BE2C (cell line): ENCODE measurements around the gene ITGA1.

Experiments
- DNase-seq: peaks from one replicate; pipeline ENCODE4 v3.0.0-alpha.2; 2020
- H3K27me3 ChIP-seq: fragments of 250-450 bp; sonication (Bioruptor Pico); 2 replicates; pipeline ENCODE4 v1.5.1; 2020; ENCODE audit warnings: mild to moderate bottlenecking
- H3K36me3 ChIP-seq: fragments of 250-450 bp; sonication (Bioruptor Pico); 2 replicates; pipeline ENCODE4 v1.5.1; 2020; ENCODE audit warnings: mild to moderate bottlenecking
- H3K4me1 ChIP-seq: fragments of 250-450 bp; sonication (Bioruptor Pico); 2 replicates; pipeline ENCODE4 v1.5.1; 2020
- H3K4me3 ChIP-seq: 2 replicates; pipeline ENCODE4 v1.5.1; 2011; ENCODE audit warnings: low read depth, low read length
- H3K9me3 ChIP-seq: fragments of 250-450 bp; sonication (Bioruptor Pico); 2 replicates; pipeline ENCODE4 v1.5.1; 2020
- TF ChIP-seq, protein P1 (sequence below): IDR thresholded peaks from 2 replicates; pipeline ENCODE4 v1.5.1; 2012; ENCODE audit warnings: mild to moderate bottlenecking, low read depth, low read length

Gene ITGA1

DNA sequence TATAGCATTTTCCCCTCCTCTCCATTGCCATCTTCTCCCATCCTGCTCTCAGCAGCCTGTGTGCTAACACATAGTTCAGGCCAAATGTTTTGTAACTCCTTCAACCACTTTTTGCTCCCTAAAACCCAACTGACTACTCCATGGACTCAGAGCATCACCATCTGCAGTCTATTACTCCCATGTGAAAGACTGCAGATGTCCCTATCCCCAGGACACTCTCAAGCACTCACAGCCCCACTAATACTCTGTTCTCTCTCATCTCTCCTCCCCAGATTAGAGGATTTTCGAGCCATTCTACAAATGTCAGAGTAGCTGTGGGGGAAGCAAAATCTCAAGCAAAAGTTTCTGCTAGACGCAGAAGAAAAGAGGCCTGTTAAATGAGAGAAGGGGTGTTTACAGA is 99.3 kb downstream of the ITGA1 start:
- Histone ChIP-seq H3K36me3 (peaks cover 9% of the 10 kb centered on the region; the same call in 1 of the 2 replicates), H3K27me3 (no peaks in the 10 kb centered on the region), H3K4me3 (no peak overlapping the region), H3K9me3 (no peaks in the 10 kb centered on the region), H3K4me1 (peaks cover 13% of the 10 kb centered on the region)
- DNase-seq, result no peak
- TF ChIP-seq, protein P1, sequence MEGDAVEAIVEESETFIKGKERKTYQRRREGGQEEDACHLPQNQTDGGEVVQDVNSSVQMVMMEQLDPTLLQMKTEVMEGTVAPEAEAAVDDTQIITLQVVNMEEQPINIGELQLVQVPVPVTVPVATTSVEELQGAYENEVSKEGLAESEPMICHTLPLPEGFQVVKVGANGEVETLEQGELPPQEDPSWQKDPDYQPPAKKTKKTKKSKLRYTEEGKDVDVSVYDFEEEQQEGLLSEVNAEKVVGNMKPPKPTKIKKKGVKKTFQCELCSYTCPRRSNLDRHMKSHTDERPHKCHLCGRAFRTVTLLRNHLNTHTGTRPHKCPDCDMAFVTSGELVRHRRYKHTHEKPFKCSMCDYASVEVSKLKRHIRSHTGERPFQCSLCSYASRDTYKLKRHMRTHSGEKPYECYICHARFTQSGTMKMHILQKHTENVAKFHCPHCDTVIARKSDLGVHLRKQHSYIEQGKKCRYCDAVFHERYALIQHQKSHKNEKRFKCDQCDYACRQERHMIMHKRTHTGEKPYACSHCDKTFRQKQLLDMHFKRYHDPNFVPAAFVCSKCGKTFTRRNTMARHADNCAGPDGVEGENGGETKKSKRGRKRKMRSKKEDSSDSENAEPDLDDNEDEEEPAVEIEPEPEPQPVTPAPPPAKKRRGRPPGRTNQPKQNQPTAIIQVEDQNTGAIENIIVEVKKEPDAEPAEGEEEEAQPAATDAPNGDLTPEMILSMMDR, result no peak

DNA sequence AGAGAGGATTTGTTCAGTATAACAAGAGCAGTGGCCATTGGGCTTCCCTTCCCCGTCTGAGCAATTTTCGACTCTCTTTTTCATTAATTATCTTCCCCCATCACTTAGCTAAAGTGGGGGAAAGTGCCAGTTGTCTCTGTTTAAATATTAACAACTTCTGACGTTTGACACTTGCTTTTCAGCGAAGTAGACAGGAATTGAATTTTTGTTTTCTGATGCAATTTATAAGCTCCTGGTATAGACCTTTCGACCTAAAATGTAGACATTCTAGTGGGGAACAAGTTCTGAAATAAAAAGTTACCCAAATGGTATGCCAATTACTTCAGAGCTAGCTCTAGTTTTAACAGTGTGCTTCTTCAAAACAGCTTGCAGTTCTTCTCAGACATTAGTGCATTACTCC is 100.6 kb downstream of the ITGA1 start:
- Histone ChIP-seq H3K9me3 (no peaks in the 10 kb centered on the region), H3K4me3 (no peak overlapping the region), H3K27me3 (no peaks in the 10 kb centered on the region), H3K4me1 (peaks cover 13% of the 10 kb centered on the region), H3K36me3 (peaks cover 9% of the 10 kb centered on the region; the same call in 1 of the 2 replicates)
- TF ChIP-seq, protein P1, result no peak
- no peak for DNase-seq

DNA sequence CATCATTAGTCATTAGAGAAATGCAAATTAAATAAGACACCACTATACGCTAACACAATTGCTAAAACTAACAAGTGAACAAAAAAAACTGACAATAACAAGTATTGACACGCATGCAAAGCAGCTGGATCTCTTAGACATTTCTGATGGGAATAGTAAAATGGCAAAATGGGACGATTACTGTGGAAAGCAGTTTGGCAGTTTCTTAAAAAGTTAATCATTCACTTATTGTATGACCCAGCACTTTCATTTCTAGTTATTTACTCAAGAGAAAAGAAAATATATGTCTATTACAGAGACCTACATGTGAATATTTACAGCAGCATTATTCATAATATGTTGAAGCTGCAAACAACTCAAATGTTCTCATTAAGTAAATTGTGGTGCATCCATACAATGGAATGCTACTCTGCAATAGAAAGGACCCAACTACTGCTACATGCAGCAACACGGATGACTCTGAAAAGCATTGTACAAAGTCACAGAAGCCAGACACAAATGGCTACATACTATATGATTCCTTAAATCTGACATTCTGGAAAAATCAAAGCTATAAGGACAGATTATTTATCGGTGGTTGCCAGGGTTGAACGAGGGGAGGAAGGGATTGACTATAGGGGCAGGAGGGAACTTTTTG is 104.6 kb downstream of the ITGA1 start:
- TF ChIP-seq, protein P1, result no peak
- no peaks in the 10 kb centered on the region for H3K27me3 ChIP-seq
- DNase-seq, result no peak
- H3K9me3 ChIP-seq, result no peaks in the 10 kb centered on the region
- peaks cover 22% of the 10 kb centered on the region for H3K4me1 ChIP-seq
- no peak overlapping the region for H3K4me3 ChIP-seq
- peaks cover 11% of the 10 kb centered on the region; the same call in 1 of the 2 replicates for H3K36me3 ChIP-seq

DNA sequence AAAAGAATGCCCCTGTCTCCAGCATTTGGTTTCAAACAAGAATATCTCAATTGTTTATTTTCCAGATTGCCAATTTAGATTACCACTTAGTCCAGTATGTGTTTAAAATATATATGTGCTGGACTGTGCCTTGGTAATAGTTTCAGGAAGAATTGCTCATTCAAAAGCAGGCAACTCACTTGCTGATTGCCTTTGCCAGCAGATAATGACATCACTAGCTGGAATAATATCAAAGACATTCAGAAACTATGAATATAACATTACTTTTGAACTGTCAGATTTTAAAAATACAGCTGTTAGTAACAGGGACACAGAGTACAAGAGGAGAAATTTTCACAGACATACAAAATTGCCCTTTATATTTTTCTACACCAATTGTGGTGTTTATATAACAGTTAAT is 105.4 kb downstream of the ITGA1 start:
- no peak for DNase-seq
- Histone ChIP-seq H3K36me3 (peaks cover 16% of the 10 kb centered on the region; the same call in 1 of the 2 replicates), H3K9me3 (no peaks in the 10 kb centered on the region), H3K4me3 (no peak overlapping the region), H3K4me1 (peaks cover 22% of the 10 kb centered on the region), H3K27me3 (no peaks in the 10 kb centered on the region)
- TF ChIP-seq, protein P1, result no peak

DNA sequence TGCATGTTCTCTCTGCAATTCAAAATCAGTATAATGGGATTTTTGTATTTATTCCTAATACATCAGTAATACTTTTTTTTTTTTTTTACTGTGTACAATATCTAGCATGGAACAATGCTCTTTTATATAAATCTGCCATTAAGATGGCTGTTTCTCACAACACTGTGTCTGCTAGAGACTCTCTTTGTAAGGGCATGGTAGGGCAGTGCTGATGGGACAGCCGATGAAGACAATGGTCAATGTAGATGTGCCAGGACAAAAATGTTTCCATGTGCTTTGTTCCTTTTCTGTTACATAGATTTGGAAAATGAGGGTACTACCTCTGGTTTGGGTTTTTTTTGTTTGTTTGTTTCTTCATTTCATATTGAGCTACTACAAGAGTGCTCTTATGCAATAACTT is 106.1 kb downstream of the ITGA1 start:
- Histone ChIP-seq H3K9me3 (no peaks in the 10 kb centered on the region), H3K36me3 (peaks cover 11% of the 10 kb centered on the region; the same call in 1 of the 2 replicates), H3K4me3 (no peak overlapping the region), H3K4me1 (peaks cover 22% of the 10 kb centered on the region), H3K27me3 (no peaks in the 10 kb centered on the region)
- TF ChIP-seq, protein P1, result no peak
- no peak for DNase-seq

DNA sequence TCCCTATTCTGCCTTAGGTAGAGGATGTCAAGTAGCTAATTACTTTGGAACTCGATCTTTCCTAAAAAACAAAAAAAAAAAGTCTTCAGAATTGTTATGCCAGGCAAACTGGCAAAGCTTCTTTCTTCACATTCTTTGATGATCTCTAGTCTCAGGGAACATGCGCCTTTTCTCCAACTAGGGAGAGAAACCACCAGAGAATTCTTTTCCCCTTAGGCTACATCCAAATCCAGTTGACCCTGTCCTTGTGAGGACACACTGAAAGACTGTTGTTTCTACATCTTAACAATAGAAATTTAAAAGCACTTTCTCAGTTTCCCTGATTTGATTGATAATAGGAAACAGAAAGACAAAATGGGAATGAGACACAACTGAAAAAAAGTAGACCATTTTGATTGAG is 106.7 kb downstream of the ITGA1 start:
- TF ChIP-seq, protein P1, result no peak
- no peak overlapping the region for H3K4me3 ChIP-seq
- peaks cover 10% of the 10 kb centered on the region; the same call in 1 of the 2 replicates for H3K36me3 ChIP-seq
- H3K27me3 ChIP-seq, result no peaks in the 10 kb centered on the region
- no peak for DNase-seq
- H3K9me3 ChIP-seq, result no peaks in the 10 kb centered on the region
- H3K4me1 ChIP-seq, result peaks cover 22% of the 10 kb centered on the region
